ENCODE measurements around the gene DNAH11.
"Not testable (repeated sequence)": the region's sequence is repeated elsewhere in the genome, so short reads cannot be mapped to it uniquely, and the experiment has no call there.

Gene DNAH11

DNA sequence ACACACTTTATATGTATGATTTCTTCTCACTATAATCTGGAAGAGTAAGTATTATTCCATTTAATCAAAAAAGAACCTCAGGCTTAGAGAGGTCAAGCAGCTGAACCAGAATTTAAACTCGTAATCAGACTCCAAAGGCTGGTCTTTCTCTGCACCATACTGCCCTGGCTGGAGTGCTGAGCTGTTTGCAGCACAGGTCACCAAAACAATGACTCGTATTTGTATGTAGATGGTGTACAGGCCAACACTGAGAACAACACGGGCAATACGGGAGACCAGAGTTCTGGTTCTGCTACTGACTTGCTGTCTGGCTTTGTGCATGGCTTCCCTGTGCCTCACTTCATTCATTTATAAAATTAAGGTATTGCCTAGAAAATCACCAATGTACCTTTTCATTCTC lies 344.9 kb downstream of the DNAH11 start:
- DNase-seq: no peak

DNA sequence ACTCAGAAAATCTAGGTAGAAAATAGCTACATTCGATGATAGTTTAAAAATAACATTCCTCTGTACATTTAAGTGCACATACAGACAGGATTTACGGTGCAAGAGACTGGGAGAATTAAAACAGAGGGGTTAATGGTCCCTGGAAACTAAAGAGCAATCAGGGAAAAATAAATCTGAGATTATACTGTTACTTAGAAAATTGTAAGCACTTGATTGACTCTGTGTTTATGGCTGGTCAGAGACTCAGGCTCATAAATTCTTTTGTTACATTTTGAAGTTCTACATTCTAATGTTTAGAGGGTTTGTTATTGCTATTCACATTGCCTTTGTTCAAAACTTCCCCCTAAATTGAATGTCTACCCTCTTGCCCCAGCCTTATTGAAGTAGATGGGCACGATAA lies 348.5 kb downstream of the DNAH11 start:
- DNase-seq: no peak

DNA sequence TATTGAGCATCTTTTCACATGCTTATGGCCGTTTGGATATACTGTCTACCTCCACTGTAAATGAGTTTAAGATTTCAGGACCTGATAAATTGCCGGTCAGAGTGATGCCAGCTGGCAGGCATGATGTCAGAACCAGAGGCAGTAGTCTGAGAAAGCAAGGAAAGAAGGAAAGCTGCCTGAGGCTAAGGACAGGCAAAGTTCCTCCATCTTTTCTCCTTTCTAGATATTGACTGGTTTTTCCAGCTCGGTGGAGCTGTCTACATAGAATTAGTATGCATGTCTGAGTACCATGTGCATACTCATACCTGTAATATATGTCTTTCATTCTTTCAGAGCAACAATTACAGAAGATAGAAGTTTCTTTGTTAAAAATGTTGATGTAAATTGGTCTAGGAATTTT lies 350.6 kb downstream of the DNAH11 start:
- no peak for DNase-seq

DNA sequence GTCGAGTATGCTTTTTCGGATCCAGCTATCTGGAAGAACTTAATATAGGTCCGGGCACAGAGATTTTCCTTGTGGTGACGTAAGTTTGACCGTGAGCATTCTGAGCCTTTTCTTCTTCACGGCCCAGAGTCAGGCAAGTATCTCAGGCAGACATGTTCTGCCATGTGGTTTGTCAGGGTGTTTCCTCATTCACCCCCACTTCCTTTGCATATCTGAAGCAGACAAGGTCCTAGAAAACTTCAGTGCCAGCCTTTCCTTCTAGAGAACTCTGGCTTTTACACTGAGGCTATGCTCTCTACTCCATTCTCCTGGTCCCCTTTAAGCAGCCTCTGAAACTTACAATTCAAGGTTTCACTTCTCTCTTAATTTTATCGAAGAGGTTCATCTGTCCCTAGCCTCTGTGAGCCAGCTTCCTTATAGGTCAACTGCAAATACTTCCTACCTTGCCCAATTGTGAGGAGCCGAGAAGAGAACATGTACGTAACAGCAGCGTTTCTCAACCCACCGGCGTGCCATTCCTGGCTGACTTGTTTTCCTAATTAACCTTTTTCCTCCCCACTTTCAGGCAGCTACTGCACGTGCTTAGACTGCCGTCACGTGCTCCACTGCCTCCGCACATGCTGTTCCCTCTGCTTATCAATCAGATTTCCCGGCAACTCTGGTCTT lies 355.6 kb downstream of the DNAH11 start:
- DNase-seq: no peak

DNA sequence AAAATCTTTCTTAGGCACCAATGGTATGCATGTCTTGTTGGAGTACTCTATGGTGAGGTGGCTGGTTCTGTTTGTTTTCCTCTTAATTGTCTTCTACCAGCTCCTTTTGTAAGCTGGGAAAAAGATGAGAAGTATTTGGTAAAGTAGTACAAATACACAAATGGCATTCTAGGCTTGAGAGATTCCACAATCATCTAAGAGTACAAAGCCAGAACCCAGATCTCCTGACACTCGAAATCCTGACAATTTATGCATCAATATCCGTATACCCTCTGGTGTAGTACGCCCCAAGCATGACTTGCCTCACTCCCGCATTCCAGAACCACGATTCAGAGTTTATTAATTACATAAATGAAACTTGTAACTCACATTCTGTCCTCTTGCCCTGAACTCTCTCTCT lies 359.4 kb downstream of the DNAH11 start:
- DNase-seq: peak; percentile 55

DNA sequence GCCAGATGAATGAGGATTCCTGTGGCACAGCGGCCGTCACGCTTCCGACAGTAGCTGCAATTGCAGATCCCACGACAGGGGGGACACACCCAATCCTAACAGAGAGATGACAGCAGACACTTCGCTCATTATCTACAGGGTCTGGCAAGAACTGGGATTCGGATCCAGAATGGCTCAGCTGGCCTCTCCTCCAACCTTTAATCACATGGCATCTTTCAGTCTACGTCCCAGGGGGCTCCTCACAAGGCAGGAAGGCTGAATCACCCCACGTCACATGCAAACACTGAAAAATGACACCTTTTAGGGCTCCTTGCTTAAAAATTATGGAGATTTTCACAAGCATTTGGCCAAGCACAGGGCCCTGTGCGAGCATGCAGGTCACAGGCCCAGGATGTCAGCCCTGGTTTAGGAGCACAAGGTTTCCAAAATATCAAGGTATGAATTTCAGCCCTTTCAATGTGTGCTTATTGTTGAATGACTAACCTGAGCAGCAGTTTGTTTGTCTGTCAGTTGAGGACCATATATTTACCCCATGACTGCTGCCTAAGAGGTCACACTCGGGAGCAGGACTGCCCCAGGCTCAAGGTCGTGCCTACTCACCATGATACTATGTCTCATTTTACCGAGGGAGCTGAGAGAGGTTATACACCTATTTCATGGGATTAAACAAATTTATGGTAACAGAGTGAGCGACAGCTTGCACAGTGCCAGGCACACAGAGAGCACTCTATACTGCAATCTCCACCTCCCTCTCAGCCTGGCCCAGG lies 360.4 kb downstream of the DNAH11 start:
- DNase-seq: peak; percentile 23

DNA sequence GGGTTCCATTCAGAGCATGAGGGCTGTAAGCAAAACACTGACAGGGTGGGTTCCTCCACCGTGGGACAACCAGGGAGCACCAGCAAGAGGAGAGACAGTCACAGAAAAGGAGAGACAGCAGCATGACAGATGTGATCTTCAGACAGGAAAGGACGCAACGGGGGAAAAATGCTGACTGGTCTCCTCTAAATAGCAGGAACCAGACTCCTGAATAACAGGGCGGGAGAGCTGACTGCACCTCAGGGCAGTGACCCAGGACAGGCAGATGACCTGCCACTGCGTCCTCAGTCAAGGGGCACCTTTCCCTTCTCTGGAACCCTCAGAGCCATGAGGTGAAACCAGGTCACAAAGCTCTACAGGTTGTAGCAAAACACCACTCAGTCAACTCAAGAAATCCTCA lies 365.9 kb downstream of the DNAH11 start:
- no peak for DNase-seq

DNA sequence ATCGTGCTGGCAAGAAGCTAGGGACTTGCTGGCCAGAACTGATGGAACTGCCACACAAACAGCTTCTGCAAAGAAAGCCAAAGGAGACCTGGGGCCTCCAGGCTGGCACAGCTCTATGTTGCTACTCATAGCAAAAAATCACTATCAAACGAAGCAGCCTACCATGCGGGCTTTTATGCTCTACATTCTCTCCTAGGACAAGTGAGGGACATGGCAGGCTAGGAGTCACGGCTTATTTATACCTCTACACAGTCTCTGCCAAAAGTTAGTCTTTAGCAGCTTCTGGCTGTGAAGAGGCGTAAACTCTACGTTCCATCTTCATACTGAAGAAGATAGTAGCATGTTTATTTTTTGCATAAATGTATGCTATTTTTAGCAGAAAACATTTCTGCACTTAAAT lies 367.4 kb downstream of the DNAH11 start:
- DNase-seq: no peak

DNA sequence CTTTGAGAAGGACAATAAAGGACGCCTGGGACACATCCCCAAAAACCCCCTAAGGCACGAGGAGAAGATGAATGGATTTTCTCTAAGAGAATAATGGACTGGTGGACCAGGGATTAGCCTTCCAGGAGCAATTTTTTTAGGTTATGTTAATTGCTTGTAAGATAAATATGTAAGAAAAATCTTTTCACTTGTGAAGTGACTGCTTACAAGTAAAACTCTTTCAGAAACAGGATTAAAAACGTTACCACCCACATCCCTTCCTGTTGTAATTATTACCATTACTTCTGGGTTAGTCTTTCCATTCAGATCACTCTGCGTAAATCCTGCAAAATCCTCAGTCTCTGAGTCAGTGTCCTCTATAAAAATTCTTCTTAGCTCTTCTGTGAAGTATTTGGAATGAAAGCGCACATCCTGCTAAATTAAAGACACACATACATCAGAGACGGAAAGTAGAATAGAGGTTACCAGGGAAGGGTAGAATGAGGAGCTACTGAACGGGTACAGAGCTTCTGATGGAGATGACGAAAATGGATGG lies 368.6 kb downstream of the DNAH11 start:
- peak; percentile 88 for DNase-seq

DNA sequence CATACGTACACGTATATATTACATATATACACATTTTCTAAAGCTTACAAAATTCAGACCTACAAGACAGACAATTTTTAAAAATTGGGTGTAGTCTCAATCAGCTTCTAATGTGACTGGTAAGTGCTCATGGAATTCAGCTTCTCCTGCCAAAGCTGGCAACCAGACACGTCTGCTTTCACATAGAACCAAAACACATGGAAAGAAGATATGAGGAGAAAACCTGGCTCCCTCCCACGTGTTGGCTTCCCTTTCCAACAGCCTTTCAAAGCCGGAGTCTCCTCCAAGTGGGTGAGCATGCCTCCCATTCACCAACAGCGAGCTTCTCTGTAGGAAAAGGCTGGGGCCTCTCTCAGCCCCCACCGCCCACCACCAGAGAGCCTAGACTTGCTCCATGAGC lies 369.5 kb downstream of the DNAH11 start:
- peak; percentile 87 for DNase-seq

DNA sequence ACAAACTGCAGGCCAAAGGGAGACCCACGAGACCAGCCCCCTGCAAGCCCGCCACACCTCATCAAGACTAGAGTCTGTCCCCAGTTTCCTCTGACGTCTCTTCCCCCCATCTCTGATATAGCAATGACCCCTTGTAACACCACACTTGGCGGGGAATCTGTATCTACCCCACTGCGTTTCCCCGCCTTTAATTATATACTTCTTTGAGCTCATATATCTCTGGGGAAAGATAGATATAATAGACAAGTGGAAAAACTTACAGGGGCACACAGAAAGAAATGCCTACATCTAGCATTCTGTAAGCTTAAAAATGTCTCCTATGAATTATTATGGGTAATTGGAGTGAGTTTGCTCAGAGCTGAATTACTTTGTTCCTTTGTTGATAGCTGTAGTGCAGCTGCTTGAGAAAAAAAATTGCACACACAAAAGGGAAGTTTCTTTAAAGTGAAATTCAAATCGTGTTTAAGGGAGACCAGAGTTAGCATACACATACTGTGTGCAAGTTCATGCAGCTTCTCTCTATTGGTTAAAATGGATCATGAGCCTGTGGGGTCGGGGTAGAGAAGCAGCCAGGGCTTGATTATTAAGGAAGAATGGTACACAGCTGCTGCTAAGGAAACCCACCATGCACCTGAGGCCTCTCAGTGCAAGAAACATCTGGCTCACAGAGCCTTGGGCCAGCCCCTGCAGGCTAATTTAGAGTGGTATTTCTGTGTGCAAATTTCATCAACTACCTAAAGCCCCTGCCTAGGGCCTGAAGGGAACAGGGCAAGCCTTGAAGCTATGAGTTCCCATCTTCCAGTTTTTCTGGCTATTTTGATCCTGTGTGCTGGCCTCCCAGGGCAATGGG lies 370.3 kb downstream of the DNAH11 start:
- no peak for DNase-seq

DNA sequence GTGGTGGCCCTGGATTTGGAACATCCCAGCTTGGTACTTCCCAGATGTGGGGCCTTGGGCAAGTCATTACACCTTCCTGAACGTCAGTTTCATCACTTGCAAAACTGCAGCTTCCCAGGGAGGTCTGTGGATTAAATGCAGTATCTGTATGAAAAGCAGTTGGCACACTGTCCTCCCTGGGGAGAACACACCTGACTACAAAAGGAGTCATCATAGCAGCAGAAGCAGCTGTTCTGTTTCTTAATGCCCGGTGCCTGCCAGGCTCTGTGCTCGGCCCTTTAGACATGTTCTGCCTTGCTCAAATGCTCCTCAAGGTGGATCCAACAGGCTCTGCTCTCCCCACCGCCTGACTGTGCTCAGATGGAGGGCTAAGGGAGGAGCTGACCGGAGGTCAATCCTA lies 371.8 kb downstream of the DNAH11 start:
- DNase-seq: no peak

DNA sequence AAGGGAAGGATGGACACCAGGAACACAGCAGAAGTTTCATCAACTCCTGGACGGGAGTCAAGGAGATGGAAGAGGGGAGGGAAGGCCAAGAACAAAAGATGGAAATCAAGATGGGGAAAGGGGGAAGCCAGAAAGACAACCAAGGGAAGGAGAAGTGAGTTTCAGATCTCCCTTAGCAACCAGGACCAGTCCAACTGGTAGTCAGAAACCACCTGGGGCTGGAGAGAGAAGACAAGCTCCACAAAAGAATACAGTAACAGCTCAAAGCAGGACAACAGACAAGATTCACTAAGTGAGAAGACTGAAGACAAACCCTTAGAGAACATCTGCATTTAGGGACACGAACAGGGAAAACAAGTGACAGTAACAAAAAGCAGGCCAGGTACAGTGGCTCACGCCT lies 372.3 kb downstream of the DNAH11 start:
- no peak for DNase-seq

DNA sequence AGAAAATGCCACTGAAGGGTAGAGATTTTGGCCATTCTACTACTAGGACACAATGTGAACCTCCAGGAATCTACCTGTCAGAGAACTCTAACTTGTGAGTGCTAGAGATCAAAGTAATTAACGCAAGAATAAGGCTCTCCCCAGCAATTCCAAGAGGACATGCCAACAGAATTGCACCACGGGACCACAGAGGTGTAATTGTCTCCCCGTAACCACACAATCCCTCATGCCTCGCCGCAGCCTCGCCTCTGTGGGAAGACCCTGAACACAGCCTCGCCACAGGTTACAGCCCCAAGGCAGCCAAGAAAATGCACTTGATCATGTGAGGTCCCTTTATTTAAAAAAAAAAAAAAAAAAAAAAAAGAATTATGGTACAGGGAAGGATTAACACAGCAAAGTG lies 373.3 kb downstream of the DNAH11 start:
- DNase-seq: no peak

DNA sequence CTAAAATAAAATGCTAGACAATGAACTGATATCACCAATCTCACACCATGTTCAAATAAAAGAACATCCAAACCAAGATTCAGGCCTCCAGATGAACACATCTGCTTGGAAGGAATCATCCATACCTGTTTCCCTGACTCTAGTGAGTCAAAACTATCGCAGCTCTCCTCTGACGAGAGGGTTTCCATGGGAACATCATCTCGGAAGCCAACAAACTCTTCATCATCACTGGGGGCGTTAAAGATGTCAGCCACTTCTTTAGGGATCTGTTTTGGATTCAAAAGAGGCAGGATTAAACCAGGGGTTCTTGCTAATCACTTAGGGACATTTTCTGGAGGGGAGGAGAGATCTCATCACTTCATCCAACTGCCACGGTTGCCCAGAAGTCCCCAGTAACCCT lies 373.8 kb downstream of the DNAH11 start:
- DNase-seq: no peak

DNA sequence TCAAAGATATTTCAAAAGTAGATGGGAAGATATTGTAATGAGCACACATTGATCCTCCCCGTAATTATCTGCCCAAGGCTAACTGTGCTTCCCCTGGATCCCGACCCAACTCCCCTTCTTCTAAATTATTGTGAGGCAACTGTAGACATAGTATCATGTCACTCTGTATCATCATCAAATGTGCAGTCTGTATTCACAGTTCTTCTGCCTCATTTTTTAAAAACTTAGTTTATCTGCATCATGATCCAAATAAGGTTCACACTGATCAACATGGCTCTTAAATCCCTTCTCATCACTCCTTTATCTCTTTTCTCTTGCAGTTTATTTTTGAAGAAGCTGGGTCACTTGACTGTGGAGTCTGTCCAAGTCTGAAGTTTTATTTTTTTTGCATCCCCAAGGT lies 375.4 kb downstream of the DNAH11 start:
- DNase-seq: no peak

DNA sequence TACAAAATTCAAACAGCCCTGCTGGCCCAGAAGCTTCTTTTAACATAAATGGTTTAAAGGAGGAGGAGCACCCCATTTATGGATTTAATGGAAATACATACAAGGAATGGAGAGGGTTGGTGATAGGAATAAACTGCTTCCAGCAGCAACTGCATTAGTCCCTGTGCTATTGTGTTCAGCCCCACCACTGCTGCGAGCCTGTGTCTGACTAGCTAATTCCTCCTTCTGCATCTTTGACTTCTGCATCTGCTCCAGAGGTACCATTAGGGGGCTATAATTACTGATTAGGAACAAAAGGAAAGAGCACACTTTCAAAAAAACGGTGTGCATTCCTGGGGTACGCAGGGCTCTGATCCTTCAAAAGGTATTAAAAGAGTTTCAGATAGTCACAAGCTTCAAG lies 378.1 kb downstream of the DNAH11 start:
- no peak for DNase-seq

DNA sequence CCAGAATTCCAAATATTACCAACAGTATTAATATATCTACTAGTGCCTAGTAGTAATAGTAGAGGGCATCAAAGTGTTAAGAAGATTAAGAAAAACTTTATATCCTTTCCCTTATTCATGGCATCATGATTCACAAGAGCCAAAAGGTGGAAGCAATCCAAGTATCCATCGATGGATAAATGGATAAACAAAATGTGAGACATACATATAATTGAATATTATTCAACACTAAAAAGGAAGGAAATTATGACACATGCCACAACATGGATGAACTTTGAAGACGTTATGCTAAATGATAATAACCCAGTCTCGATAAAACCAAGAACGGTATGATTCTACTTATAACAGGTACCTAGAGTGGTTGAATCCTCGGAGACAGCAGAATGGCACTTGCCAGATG lies 379.8 kb downstream of the DNAH11 start:
- DNase-seq: no peak

DNA sequence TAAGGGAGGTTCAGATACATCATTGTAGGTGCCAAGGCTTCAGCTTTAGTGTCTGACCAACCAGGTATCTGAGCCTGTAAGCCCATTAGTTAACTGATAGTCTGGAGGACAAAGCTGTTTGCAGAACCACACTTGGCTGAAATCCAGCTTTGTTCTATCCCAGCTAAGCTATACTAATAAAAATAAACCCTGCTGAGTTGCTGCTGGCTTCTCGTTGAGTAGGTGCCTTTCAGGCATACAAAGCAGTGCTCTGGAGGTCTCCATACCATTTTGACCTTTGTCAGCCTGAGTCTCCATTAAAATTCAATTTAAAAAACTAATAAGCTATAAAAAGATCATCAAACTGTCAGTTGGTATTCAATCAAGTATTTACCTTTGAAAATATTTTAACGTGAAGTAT lies 380.8 kb downstream of the DNAH11 start:
- no peak for DNase-seq

DNA sequence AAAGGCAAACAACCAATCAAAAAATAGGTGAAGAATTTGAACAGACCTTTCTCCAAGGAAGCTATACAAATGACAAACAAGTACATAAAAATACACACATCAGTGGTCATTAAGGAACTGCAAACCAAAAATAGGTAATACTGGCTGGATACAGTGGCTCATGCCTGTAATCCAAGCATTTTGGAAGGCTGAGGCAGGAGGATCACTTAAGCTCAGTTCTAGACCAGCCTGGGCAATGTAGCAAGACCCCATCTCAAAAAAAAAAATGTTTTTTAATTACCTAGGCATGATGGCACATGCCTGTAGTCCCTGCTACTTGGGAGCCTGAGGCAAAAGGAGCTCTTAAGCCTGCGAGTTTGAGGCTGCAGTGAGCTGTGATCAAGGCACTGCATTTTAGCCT lies 383.6 kb downstream of the DNAH11 start:
- DNase-seq: no peak

DNA sequence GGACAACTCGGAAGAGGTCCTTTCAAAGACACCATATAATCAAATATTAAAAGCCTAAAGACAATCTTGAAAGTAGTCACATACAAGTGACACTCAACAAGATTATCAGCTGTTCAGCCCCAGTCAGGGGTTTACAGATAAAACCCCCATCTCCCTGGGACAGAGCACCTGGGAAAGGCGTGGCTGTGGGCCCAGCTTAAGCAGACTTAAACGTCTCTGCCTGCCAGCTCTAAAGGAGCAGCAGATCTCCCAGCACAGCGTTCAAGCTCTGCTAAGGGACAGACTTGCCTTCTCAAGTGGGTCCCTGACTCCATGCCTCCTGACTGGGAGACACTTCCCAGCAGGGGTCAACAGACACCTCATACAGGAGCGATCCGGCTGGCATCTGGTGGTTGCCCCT lies 384.9 kb downstream of the DNAH11 start:
- no peak for DNase-seq

DNA sequence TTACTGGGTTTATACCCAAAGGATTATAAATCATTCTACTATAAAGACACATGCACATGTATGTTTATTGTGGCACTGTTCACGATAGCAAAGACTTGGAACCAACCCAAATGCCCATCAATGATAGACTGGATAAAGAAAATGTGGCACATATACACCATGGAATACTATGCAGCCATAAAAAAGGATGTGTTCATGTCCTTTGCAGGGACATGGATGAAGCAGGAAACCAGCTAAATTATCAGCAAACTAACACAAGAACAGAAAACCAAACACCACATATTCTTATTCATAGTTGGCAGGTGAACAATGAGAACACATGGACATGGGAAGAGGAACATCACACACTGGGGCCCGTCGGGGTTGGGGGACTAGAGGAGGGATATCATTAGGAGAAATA lies 390.5 kb downstream of the DNAH11 start:
- not testable (repeated sequence) for DNase-seq

DNA sequence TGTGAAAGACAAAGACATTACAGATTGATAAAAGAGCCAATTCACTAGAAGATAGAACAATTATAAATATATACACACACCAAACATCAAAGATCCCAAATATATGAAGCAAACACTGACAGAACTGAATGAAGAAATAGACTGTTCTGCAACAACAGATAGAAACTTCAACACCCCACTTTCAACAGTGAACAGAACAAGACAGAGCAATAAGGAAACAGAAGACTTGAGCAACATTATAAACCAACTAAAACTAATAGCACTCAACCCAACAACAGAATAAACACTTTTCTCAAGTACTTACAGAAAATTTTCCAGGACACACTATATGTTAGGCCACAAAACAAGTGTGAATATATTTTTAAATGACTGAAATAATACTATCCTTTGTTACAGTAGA lies 392.0 kb downstream of the DNAH11 start:
- no peak for DNase-seq
